ENCODE measurements around the gene CDPF1.

The CDPF1 gene

DNA sequence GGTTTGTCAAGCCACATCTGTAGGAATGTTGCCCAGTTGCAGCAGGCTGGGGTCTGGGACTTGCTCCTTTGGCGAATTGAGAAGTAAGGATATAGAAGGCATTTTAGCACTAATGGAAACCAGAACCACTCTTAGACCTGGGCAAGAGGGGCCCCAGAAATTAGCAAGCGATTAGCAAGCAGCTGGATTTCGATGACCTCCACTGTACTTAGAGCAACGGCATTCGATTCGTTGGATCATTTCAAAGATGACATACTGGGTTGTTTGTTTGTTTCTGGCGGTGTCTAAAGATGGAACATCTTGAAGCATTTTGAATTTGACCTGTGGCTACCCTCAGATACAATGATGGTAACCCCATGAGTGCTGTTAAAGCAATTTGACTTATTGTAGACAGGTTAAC, 1.2 kb upstream of the CDPF1 start:
- Histone ChIP-seq H3K27ac (ENCODE audit: low read depth, low read length, severe bottlenecking) (no peak overlapping the region), H3K36me3 (ENCODE audit: control insufficient read depth, insufficient read depth, low read length) (no peaks in the 10 kb centered on the region), H3K4me3 (ENCODE audit: extremely low read depth, insufficient read depth, low read length, poor library complexity, severe bottlenecking) (peak overlapping the region; percentile 60), H3K9me3 (ENCODE audit: control insufficient read depth, low read length) (no peaks in the 10 kb centered on the region), H3K4me1 (ENCODE audit: control insufficient read depth, insufficient read depth, low read length, poor library complexity, severe bottlenecking) (peaks cover 4% of the 10 kb centered on the region)
- WGBS, 2 experiments (ENCODE audit: insufficient coverage in 2 of 2) = 93 to 95% methylated on average over 7 of the region's 7 CpGs

DNA sequence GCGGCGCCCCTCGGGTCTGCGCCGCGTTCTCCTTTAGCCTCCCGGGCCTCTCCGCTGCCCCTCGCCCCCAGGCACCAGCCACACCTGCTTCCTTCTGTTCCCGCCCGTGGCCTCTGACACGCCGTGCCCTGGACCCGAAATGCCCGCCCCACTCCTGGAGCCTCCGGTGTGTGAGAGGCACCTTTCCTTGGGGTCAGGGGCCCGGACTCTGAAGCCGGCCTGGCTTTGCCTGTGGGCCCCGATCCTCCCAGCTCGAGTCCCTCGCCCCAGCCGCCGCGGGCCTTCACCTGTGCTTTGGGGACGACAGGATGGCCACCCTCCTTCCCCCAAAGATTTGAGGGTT, 661 bp upstream of the CDPF1 start:
- Histone ChIP-seq H3K27ac (ENCODE audit: low read depth, low read length, severe bottlenecking) (no peak overlapping the region), H3K4me1 (ENCODE audit: control insufficient read depth, insufficient read depth, low read length, poor library complexity, severe bottlenecking) (peaks cover 4% of the 10 kb centered on the region), H3K9me3 (ENCODE audit: control insufficient read depth, low read length) (no peaks in the 10 kb centered on the region), H3K36me3 (ENCODE audit: control insufficient read depth, insufficient read depth, low read length) (no peaks in the 10 kb centered on the region), H3K4me3 (ENCODE audit: extremely low read depth, insufficient read depth, low read length, poor library complexity, severe bottlenecking) (peak overlapping the region; percentile 60)
- WGBS, 2 experiments (ENCODE audit: insufficient coverage in 2 of 2) = 49 to 53% methylated on average over 23 to 25 of the region's 25 CpGs

DNA sequence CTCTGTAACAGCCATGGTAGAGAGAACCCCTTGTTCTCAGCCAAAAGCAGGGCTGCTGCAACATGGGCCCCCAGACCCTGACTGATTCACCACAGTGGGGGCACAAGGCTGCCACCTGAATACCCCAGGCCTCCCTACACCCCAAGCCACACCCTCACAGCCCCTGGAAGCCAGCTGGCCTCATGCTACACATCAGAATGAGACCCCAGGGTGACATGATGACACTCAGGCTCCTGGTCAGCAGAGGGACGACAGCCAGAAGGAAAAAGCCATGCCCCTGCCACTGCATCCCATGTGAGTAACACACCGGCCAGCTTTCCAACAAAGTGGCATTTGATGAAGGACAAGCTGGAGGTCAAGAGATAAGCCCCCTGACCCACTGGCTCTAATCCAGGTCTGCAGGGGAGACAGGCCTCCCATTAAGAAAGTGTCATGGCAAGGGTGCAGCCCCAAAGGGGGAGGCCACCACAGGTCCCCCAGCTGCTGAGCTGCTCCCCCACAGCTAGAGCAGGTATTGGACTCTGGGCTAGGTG, 2.6 kb downstream of the CDPF1 start:
- Histone ChIP-seq H3K9me3 (ENCODE audit: control insufficient read depth, low read length) (no peaks in the 10 kb centered on the region), H3K4me1 (ENCODE audit: control insufficient read depth, insufficient read depth, low read length, poor library complexity, severe bottlenecking) (peaks cover 4% of the 10 kb centered on the region), H3K27ac (ENCODE audit: low read depth, low read length, severe bottlenecking) (no peak overlapping the region), H3K36me3 (ENCODE audit: control insufficient read depth, insufficient read depth, low read length) (no peaks in the 10 kb centered on the region), H3K4me3 (ENCODE audit: extremely low read depth, insufficient read depth, low read length, poor library complexity, severe bottlenecking) (no peak overlapping the region)
- 96 to 100% methylated on average over 2 of the region's 2 CpGs for WGBS, 2 experiments (ENCODE audit: insufficient coverage in 2 of 2)

DNA sequence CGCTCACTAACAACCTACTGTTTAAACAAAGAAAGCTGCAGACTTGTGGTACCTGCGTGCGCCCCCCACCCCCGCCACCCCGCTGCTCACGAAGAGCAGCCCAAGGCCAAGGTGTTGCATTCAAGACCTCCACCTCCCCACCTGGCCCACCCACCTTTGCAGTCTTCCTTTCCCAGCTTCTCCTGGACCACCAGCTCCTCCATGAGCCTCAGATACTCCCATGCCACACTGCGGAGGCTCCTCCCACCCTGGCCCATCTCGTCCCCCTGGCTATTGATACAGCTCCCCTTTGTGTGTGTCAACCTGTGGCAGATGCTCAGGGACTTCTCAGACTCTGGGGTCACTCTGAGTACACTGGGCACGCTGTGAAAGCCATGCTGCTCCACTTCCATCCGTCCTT, 3.9 kb downstream of the CDPF1 start:
- no peaks in the 10 kb centered on the region for H3K36me3 ChIP-seq (ENCODE audit: control insufficient read depth, insufficient read depth, low read length)
- peaks cover 4% of the 10 kb centered on the region for H3K4me1 ChIP-seq (ENCODE audit: control insufficient read depth, insufficient read depth, low read length, poor library complexity, severe bottlenecking)
- WGBS, 2 experiments (ENCODE audit: insufficient coverage in 2 of 2) = 90 to 96% methylated on average over 8 to 9 of the region's 10 CpGs
- no peak overlapping the region for H3K27ac ChIP-seq (ENCODE audit: low read depth, low read length, severe bottlenecking)
- H3K4me3 ChIP-seq (ENCODE audit: extremely low read depth, insufficient read depth, low read length, poor library complexity, severe bottlenecking) = no peak overlapping the region
- no peaks in the 10 kb centered on the region for H3K9me3 ChIP-seq (ENCODE audit: control insufficient read depth, low read length)

DNA sequence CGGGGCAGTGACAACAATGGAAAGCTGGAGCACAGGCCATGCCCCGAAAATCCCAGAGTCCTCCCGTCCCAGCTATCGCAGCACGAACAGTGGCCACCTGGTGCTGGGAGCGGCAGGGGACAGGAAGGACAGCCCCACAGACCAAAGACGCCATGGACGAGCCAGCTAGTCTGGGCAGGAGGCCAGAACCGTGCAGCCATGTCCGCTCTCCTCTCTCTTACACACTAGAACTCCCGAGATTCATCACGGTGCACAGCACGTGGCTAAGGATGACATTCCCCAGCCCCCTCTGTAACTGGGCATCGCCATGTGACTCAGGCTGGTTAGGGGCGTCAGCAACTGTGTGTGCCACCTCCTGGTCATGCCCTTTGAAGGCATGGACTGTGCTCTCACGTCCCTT, 4.6 kb downstream of the CDPF1 start:
- Histone ChIP-seq H3K4me3 (ENCODE audit: extremely low read depth, insufficient read depth, low read length, poor library complexity, severe bottlenecking) (no peak overlapping the region), H3K9me3 (ENCODE audit: control insufficient read depth, low read length) (no peaks in the 10 kb centered on the region), H3K36me3 (ENCODE audit: control insufficient read depth, insufficient read depth, low read length) (no peaks in the 10 kb centered on the region), H3K27ac (ENCODE audit: low read depth, low read length, severe bottlenecking) (no peak overlapping the region), H3K4me1 (ENCODE audit: control insufficient read depth, insufficient read depth, low read length, poor library complexity, severe bottlenecking) (peaks cover 4% of the 10 kb centered on the region)
- 90 to 92% methylated on average over 11 to 16 of the region's 16 CpGs for WGBS, 2 experiments (ENCODE audit: insufficient coverage in 2 of 2)

DNA sequence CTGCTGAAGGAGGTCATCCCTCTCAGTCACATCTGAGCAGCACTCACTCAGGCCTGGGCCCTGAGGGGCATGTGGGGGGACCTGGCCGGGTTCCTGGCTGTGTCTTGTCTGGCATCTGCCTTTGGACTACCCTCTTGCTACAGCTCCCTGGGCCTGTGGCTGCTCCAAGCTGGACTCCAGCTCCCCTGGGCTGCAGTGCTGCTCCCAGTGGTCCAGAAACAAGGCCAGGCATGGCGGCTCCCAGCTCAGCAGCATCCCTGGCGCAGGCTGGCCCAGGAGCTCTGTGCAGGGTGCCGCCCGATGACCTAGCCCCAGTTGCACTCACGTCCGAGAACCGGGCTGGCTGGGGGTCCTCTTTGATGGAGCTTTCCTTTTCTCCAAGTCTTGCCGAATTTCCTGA, 5.3 kb downstream of the CDPF1 start:
- Histone ChIP-seq H3K36me3 (ENCODE audit: control insufficient read depth, insufficient read depth, low read length) (no peaks in the 10 kb centered on the region), H3K4me1 (ENCODE audit: control insufficient read depth, insufficient read depth, low read length, poor library complexity, severe bottlenecking) (peaks cover 4% of the 10 kb centered on the region), H3K27ac (ENCODE audit: low read depth, low read length, severe bottlenecking) (no peak overlapping the region), H3K9me3 (ENCODE audit: control insufficient read depth, low read length) (no peaks in the 10 kb centered on the region), H3K4me3 (ENCODE audit: extremely low read depth, insufficient read depth, low read length, poor library complexity, severe bottlenecking) (no peak overlapping the region)
- WGBS, 2 experiments (ENCODE audit: insufficient coverage in 2 of 2) = 93 to 95% methylated on average over 8 to 9 of the region's 9 CpGs

DNA sequence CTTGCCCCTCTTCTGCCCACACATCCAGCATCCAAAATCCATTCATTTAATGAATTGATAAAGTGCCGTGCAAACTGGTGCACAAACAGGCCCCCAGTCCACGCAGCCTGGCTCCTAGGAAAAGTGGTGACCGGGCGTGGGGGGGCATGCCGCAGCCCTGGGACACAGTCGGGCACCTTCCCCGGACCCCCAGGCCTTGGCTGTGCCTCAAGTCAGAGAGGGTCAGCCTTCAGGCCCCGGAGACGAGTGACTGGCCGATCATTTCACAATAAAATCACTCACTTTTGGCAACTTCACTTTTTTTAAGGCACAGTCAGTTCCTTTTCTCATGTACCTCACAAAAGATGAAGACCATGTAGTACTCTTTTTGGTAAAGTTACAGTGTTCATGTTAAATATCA, 8.0 kb downstream of the CDPF1 start:
- 87 to 97% methylated on average over 7 to 10 of the region's 10 CpGs for WGBS, 2 experiments (ENCODE audit: insufficient coverage in 2 of 2)
- Histone ChIP-seq H3K4me3 (ENCODE audit: extremely low read depth, insufficient read depth, low read length, poor library complexity, severe bottlenecking) (no peak overlapping the region), H3K4me1 (ENCODE audit: control insufficient read depth, insufficient read depth, low read length, poor library complexity, severe bottlenecking) (no peaks in the 10 kb centered on the region), H3K36me3 (ENCODE audit: control insufficient read depth, insufficient read depth, low read length) (no peaks in the 10 kb centered on the region), H3K27ac (ENCODE audit: low read depth, low read length, severe bottlenecking) (no peak overlapping the region), H3K9me3 (ENCODE audit: control insufficient read depth, low read length) (no peaks in the 10 kb centered on the region)

DNA sequence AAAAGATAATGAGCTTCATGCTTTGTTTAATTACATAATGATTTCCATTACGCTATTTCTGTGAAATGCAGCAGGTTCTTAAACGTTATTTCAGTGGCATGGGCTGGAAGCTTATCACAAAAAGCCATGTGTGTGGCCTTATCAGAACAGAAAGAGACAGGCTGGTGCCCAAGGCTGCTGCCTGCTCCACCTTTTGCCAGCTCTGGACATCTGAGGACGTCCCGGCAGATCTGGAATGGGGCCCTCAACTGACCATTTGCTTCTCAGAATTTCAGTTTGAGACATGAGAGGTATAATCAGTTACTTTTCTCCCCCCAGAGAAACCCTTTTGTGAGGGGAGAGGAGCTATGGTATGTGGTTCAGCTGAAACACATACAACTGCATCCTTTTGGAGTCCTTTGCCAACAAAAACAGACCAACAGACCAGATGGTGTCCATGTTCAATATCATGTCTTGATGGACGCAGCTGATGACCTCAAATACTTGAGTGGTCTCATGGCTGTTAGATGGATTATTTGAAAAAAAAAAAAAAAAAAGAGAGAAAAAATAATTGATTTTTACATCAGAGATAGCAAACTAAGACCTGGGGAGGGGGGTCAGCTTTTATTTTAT, 8.6 kb downstream of the CDPF1 start:
- Histone ChIP-seq H3K4me3 (ENCODE audit: extremely low read depth, insufficient read depth, low read length, poor library complexity, severe bottlenecking) (no peak overlapping the region), H3K9me3 (ENCODE audit: control insufficient read depth, low read length) (no peaks in the 10 kb centered on the region), H3K27ac (ENCODE audit: low read depth, low read length, severe bottlenecking) (no peak overlapping the region), H3K36me3 (ENCODE audit: control insufficient read depth, insufficient read depth, low read length) (no peaks in the 10 kb centered on the region), H3K4me1 (ENCODE audit: control insufficient read depth, insufficient read depth, low read length, poor library complexity, severe bottlenecking) (no peaks in the 10 kb centered on the region)
- WGBS, 2 experiments (ENCODE audit: insufficient coverage in 2 of 2) = 90 to 92% methylated on average over 2 to 4 of the region's 5 CpGs

DNA sequence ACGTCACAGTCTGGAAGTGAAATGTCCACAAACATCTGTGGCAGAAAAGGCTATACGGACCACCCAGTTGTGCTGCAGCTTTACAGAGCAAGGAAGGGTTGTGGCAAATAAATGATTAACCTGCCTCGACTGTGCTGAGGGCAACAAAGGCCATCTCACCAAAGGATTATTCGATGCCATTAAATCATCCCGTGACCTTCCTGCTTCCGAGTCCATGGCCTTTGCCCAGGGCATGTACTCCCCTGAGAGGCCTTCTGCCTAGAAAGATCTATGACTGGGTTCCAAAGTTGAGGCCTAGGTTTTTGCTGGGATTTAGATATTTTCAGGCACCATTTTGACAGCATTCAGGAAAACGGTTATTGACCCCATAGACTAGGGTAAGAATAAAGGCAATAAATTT, 9.2 kb downstream of the CDPF1 start:
- Histone ChIP-seq H3K36me3 (ENCODE audit: control insufficient read depth, insufficient read depth, low read length) (no peaks in the 10 kb centered on the region), H3K4me3 (ENCODE audit: extremely low read depth, insufficient read depth, low read length, poor library complexity, severe bottlenecking) (no peak overlapping the region), H3K27ac (ENCODE audit: low read depth, low read length, severe bottlenecking) (no peak overlapping the region), H3K4me1 (ENCODE audit: control insufficient read depth, insufficient read depth, low read length, poor library complexity, severe bottlenecking) (no peaks in the 10 kb centered on the region), H3K9me3 (ENCODE audit: control insufficient read depth, low read length) (no peaks in the 10 kb centered on the region)
- 83 to 93% methylated on average over 5 to 6 of the region's 7 CpGs for WGBS, 2 experiments (ENCODE audit: insufficient coverage in 2 of 2)

DNA sequence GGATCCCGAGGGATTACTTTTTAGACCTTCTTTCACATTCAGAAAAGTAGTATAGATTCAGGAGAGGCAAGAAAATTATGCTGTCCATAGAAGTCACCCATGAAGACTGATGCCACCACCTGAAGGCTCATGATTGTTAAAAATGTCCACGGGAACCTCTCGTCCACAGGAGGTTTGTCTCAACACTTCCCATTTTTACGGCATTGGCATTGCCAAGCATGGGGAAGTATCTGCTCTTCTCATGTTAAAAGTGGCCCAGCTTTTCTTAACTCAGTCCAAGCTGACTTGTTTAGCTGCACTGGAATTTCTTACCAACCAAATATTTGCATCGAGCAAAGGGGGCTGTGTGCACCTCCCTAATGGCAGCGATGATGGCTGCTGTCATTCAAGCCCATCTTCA, 9.6 kb downstream of the CDPF1 start:
- WGBS, 2 experiments (ENCODE audit: insufficient coverage in 2 of 2) = 95 to 97% methylated on average over 5 of the region's 6 CpGs
- Histone ChIP-seq H3K27ac (ENCODE audit: low read depth, low read length, severe bottlenecking) (no peak overlapping the region), H3K4me1 (ENCODE audit: control insufficient read depth, insufficient read depth, low read length, poor library complexity, severe bottlenecking) (no peaks in the 10 kb centered on the region), H3K4me3 (ENCODE audit: extremely low read depth, insufficient read depth, low read length, poor library complexity, severe bottlenecking) (no peak overlapping the region), H3K36me3 (ENCODE audit: control insufficient read depth, insufficient read depth, low read length) (no peaks in the 10 kb centered on the region), H3K9me3 (ENCODE audit: control insufficient read depth, low read length) (no peaks in the 10 kb centered on the region)

DNA sequence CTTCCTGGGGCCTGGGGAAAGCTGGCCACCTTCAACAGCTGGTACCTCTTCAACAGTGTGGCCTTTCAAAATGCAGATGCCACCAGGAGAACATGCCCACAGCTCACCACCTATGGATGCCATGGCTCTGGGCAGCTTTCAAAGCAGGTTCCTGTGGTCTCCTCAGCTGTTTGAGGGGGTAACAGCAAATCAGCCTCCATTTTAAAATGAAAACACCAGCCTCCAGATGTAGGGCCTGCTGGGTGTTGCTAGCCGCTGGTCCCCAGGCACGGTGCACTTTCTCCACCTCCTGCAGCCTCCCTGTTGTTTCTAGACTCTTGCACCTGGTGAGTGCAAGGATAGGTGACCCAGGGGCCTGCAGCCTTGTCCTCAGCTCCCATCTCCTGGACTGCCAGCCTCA, 10.0 kb downstream of the CDPF1 start:
- Histone ChIP-seq H3K36me3 (ENCODE audit: control insufficient read depth, insufficient read depth, low read length) (no peaks in the 10 kb centered on the region), H3K4me3 (ENCODE audit: extremely low read depth, insufficient read depth, low read length, poor library complexity, severe bottlenecking) (no peak overlapping the region), H3K27ac (ENCODE audit: low read depth, low read length, severe bottlenecking) (no peak overlapping the region), H3K4me1 (ENCODE audit: control insufficient read depth, insufficient read depth, low read length, poor library complexity, severe bottlenecking) (no peaks in the 10 kb centered on the region), H3K9me3 (ENCODE audit: control insufficient read depth, low read length) (no peaks in the 10 kb centered on the region)
- WGBS, 2 experiments (ENCODE audit: insufficient coverage in 2 of 2) = 92 to 93% methylated on average over 2 of the region's 2 CpGs

All from mesodermal cell (in vitro differentiated cells).